OCI-LY7 (cell line): ENCODE data around the gene NMB. TPM values are rescaled to one million over a fixed set of nuclear protein-coding genes. Genes with fewer than 3 reads are reported as not detected.

Experiments used
- BruUV-seq: library from RNA; stranded (reverse); fragments of 400-500 nt; replicated peaks from 2 replicates; lab custom pipeline; 2021; lab: Mats Ljungman, UMichigan
- CTCF ChIA-PET: fragments of 300-600 bp; sonication (Branson Sonifier 250); formaldehyde crosslinking; loops from one replicate; lab custom pipeline; 2022; ENCODE audit warnings: antibody characterized with exemption; ENCODE audit not compliant: unreplicated experiment; lab: Charles Lee
- POLR2A ChIA-PET: fragments of 300-600 bp; sonication (Branson Sonifier 250); formaldehyde crosslinking; loops from one replicate; lab custom pipeline; 2022; ENCODE audit warnings: antibody characterized with exemption; lab: Charles Lee
- DNase-seq: peaks from one replicate; pipeline ENCODE4 v3.0.0-alpha.2; 2015; ENCODE audit warnings: low spot score
- H2AFZ ChIP-seq: fragments of 200-600 bp; sonication (generic), shearing (Covaris generic); 2 replicates; pipeline ENCODE4 v1.6.1; 2014; ENCODE audit warnings: mild to moderate bottlenecking, antibody characterized with exemption, low read length, moderate library complexity
- H3K27ac ChIP-seq: fragments of 200-600 bp; sonication (generic); 2 replicates; pipeline ENCODE4 v1.5.1; 2014; ENCODE audit warnings: mixed run types, low read depth, mild to moderate bottlenecking, moderate library complexity, low read length, inconsistent platforms; ENCODE audit not compliant: poor library complexity, severe bottlenecking
- H3K36me3 ChIP-seq: fragments of 200-600 bp; sonication (generic); 2 replicates; pipeline ENCODE4 v1.6.1; 2014; ENCODE audit warnings: mild to moderate bottlenecking, antibody characterized with exemption, low read length, moderate library complexity, mixed read lengths; ENCODE audit not compliant: insufficient read depth
- H3K4me1 ChIP-seq: fragments of 200-600 bp; sonication (generic); 2 replicates; pipeline ENCODE4 v1.5.1; 2014; ENCODE audit warnings: mild to moderate bottlenecking, low read length; ENCODE audit not compliant: insufficient read depth, poor library complexity, severe bottlenecking
- H3K4me2 ChIP-seq: fragments of 200-600 bp; sonication (generic); 2 replicates; pipeline ENCODE4 v1.6.1; 2014; ENCODE audit warnings: mild to moderate bottlenecking, low read length
- H3K4me3 ChIP-seq: fragments of 200-600 bp; sonication (generic); 2 replicates; pipeline ENCODE4 v1.5.1; 2014; ENCODE audit warnings: mild to moderate bottlenecking, low read depth, low read length; ENCODE audit not compliant: poor library complexity, severe bottlenecking
- H3K79me2 ChIP-seq: fragments of 200-600 bp; sonication (generic); 2 replicates; pipeline ENCODE4 v1.6.1; 2016; ENCODE audit warnings: low read depth, mild to moderate bottlenecking, low read length, moderate library complexity, mixed read lengths; ENCODE audit not compliant: insufficient read depth
- H3K9me2 ChIP-seq: fragments of 200-600 bp; sonication (generic); 2 replicates; pipeline ENCODE4 v1.6.1; 2016; ENCODE audit warnings: mild to moderate bottlenecking, low read length, mixed read lengths; ENCODE audit not compliant: insufficient read depth
- H3K9me3 ChIP-seq: fragments of 200-600 bp; sonication (generic); 2 replicates; pipeline ENCODE4 v1.6.1; 2014; ENCODE audit warnings: mild to moderate bottlenecking, mixed run types, low read length, mixed read lengths
- H4K20me1 ChIP-seq: fragments of 200-600 bp; sonication (generic); 2 replicates; pipeline ENCODE4 v1.6.1; 2014; ENCODE audit warnings: mild to moderate bottlenecking, antibody characterized with exemption, low read length, moderate library complexity, mixed read lengths; ENCODE audit not compliant: insufficient read depth
- CTCF ChIP-seq: fragments of 200-600 bp; sonication (generic); conservative IDR thresholded peaks from 2 replicates; pipeline ENCODE4 v1.5.1; 2014; ENCODE audit warnings: mild to moderate bottlenecking, antibody characterized with exemption, low read length, moderate library complexity, mixed read lengths
- EZH2phosphoT487 ChIP-seq: fragments of 200-600 bp; sonication (generic); IDR thresholded peaks from 2 replicates; pipeline ENCODE4 v1.6.1; 2018; ENCODE audit warnings: low read depth, borderline replicate concordance, mild to moderate bottlenecking, mixed run types, antibody characterized with exemption, low read length, moderate library complexity, mixed read lengths
- intact Hi-C: fragments of 100-400 bp; cut with micrococcal nuclease; formaldehyde crosslinking; loops from one replicate; pipeline ENCODE4 v1.10.0; 2022; ENCODE audit not compliant: unreplicated experiment
- total RNA-seq, 2 experiments: library from RNA; depleted of rRNA in 1 of 2; stranded (reverse); fragments of >200 nt in 1 of 2; shearing (Covaris generic) in 1 of 2; gene quantifications; 2 replicates each; pipeline ENCODE4 v1.2.3, GENCODE V29; 2014 to 2022

The NMB gene
- total RNA-seq, 2 experiments from 2014 or later: 8.7 to 10.3 TPM

DNA sequence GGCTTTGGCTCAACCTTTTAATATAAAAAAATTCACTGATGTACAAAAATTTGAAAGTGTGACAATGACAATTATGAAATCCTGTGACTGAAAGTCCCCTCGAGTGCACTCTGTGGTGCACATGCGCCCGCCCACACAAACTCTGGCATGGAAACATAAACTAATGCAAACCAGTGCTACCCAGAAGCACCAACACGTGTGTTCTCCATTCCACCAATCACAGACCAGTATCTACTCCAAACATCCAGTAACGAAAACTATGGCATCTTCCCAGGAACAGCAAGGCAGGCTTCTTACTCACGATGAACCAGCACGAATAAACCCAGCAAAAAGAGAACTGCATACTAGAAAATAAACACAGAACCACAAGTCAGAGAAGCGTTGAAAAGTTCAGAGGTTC is 11.7 kb upstream of the NMB start:
- Histone ChIP-seq H3K4me3 (no peak overlapping the region), H3K4me1 (no peaks in the 10 kb centered on the region), H3K4me2 (no peak overlapping the region), H3K79me2 (no peaks in the 10 kb centered on the region), H3K9me2 (no peaks in the 10 kb centered on the region), H3K27ac (no peak overlapping the region), H3K36me3 (peaks cover 67% of the 10 kb centered on the region), H4K20me1 (no peaks in the 10 kb centered on the region), H2AFZ (no peak overlapping the region), H3K9me3 (no peaks in the 10 kb centered on the region)
- ChIA-PET CTCF (no interaction called here), POLR2A (interaction anchor here (0.6 kb wide), 2 partner anchors 10 to 16 kb away, joined by 3 to 9 read pairs; no protein-coding TSS in a partner anchor)
- intact Hi-C loops: no loop called here
- TF ChIP-seq CTCF (no peak), EZH2phosphoT487 (no peak)
- no TSS peak for BruUV-seq
- DNase-seq: no peak

GRCh38 chr15:84668221-84668982 is 10.4 kb upstream of the NMB start:
- H3K4me3 ChIP-seq: no peak overlapping the region
- H4K20me1 ChIP-seq: no peaks in the 10 kb centered on the region
- intact Hi-C loops: no loop called here
- H3K4me2 ChIP-seq: no peak overlapping the region
- ChIA-PET POLR2A (no interaction called here), CTCF (no interaction called here)
- DNase-seq: no peak
- BruUV-seq: no TSS peak
- no peaks in the 10 kb centered on the region for H3K4me1 ChIP-seq
- no peak for TF ChIP-seq CTCF
- no peak for TF ChIP-seq EZH2phosphoT487
- H2AFZ ChIP-seq: no peak overlapping the region
- no peaks in the 10 kb centered on the region for H3K9me2 ChIP-seq
- H3K36me3 ChIP-seq: peaks cover 60% of the 10 kb centered on the region
- no peak overlapping the region for H3K27ac ChIP-seq
- no peaks in the 10 kb centered on the region for H3K9me3 ChIP-seq
- no peaks in the 10 kb centered on the region for H3K79me2 ChIP-seq

GRCh38 chr15:84666373-84666772 is 8.4 kb upstream of the NMB start:
- CTCF ChIA-PET: no interaction called here
- Histone ChIP-seq H4K20me1 (no peaks in the 10 kb centered on the region), H3K27ac (no peak overlapping the region), H3K9me2 (no peaks in the 10 kb centered on the region), H2AFZ (no peak overlapping the region), H3K9me3 (no peaks in the 10 kb centered on the region), H3K79me2 (no peaks in the 10 kb centered on the region), H3K4me3 (no peak overlapping the region), H3K4me1 (no peaks in the 10 kb centered on the region), H3K4me2 (no peak overlapping the region), H3K36me3 (peaks cover 57% of the 10 kb centered on the region)
- POLR2A ChIA-PET: interaction anchor here (0.6 to 1.1 kb wide), 2 partner anchors 11 to 25 kb away, joined by 3 to 4 read pairs; no protein-coding TSS in a partner anchor
- intact Hi-C loops: no loop called here
- TF ChIP-seq EZH2phosphoT487: no peak
- TF ChIP-seq CTCF: no peak
- DNase-seq: no peak
- BruUV-seq: no TSS peak
